ENCODE measurements around the gene IKZF2.

IKZF2 gene

DNA sequence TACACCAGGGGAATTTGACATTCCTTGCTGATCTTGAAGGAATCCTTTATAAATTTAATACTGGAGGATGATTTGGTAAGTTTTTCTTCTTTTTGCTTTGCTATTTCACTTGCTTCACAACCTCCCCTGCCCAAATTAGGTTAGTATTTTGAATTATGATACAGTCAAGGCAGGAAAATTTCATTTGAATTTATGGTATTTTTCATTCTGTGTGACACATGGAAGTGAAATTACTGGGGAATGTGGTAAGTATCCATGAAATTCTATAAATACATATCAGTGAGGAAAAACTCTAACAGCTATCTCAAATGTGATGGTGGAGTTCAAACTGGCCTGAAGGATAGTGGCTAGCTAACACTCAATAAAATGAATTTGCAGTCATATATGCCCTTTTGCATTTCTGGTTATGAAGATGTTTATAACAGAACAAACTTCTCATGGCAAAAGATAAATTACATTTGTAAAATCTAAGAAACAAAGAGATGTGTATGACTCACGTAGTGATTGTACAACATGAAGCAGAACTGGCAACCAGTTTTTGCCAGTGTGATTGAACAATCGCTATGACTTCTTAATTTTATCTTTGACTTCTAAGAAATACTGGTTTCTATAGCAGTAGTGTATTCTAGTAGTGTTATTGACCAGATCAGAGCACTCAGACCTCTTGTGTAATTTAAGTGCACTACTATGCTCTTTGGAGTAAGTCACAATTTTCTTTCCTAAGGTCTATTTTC, 152.6 kb downstream of the IKZF2 start:
- no peak for DNase-seq (ENCODE audit: low spot score)

- no peak for DNase-seq (ENCODE audit: low spot score)
Observed at GRCh38 chr2:212997526-212998020, 153.8 kb downstream of the IKZF2 start.

- no peak for DNase-seq (ENCODE audit: low spot score)
Observed at GRCh38 chr2:212995920-212996319, 155.5 kb downstream of the IKZF2 start.

DNA sequence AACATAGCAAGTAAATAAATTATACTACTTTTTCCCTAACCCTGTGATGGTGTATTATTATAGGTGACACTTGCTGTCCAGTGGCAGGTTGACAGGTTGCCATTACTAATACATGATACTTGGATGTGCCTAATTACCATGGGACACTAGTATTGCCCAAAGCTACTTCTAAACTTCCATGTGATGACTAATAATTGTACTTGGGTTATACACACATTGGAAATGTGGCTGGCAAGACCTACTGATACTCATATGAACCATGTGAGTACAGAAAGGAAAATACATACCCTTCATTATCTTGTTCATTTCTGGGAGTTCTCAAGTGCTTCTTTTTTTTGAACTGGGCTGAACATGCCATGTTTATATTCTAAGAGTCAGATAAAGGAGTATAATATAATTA, 156.4 kb downstream of the IKZF2 start:
- no peak for DNase-seq (ENCODE audit: low spot score)

GRCh38 chr2:212991120-212991519, 160.3 kb downstream of the IKZF2 start:
- no peak for DNase-seq (ENCODE audit: low spot score)

GRCh38 chr2:212990697-212991096, 160.7 kb downstream of the IKZF2 start:
- DNase-seq (ENCODE audit: low spot score) = no peak

DNA sequence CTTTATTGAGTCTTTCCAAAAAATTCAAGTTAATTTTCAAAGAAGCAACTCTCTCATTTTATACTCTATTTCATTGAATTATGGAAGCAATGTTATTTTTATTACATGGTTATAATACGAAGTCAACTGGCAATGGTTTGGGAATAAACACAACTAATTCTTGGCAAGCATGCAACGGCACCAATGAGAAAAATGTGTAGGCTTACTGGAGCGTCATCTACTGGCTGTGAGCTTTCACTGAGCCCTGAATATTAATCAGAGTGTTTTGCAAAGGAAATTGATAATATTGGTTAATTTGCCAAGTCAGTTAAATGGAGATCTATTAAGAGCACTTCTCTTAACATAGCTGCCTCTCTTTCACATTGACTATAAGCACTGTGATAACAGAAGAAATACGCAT, 163.9 kb downstream of the IKZF2 start:
- no peak for DNase-seq (ENCODE audit: low spot score)

DNA sequence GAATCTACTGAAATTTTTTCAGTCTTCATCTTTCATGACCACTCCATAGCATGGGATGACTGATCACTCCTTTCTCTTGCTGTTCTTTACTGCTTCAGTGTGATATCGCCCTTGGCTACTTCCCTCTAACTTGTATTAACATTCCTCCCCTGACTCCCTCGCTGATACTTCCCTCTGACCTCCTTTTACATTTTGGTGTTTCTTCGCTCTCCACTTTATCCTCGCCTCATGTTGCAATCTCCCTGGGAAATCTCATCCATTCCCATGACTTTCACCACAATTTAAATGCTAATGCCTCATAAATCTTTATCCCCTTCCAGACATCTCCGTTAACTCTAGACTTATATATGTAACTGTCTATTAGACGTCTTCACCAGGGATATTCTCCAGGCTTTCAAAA, 167.3 kb downstream of the IKZF2 start:
- no peak for DNase-seq (ENCODE audit: low spot score)

- no peak for DNase-seq (ENCODE audit: low spot score)
Observed at GRCh38 chr2:212979799-212980198, 171.6 kb downstream of the IKZF2 start.

DNA sequence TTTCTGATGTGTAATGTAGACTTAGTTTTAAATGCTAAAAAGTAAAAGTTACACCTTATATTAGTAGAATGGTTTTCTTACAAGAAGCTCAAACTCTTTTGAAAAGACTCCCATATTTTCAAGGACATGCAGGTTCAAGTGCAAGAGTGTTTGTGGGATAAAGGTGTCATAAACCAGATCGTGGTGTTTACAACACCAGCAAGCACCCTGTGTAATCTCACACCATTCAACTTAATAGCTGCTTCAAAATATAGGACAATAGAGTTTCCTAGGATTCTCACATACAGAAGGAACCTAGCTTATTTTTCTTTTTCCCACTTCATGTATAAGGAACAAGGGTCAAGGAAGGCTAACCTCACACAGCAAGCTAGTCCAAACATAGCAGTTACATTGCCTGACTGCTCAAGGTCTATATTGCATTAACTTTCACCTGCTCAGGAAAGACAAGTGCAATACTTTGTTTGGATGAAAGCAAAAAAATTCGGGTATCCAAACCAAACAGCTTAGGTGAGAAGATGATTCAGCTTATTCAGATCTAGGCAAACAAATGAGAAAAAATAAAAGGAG, 172.3 kb downstream of the IKZF2 start:
- DNase-seq (ENCODE audit: low spot score) = no peak

DNA sequence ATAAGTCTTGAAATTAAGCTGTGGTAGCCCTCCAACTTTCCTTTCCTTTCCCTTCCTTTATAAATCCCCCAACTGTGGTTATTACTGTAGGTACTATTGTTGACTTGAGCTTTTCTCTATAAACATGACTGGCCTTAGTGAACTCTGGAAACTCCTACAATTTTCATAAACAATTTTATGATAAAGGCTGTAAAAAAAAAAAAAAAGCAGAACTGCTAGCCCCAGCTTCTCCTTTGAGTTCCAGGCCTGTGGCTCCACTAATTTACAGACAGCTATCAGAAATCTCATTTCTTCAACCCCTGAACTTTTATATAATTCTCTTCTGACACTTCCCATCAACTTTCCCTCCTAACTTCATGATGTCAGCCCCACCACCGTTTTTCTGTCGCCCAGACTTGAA, 174.3 kb downstream of the IKZF2 start:
- no peak for DNase-seq (ENCODE audit: low spot score)

- DNase-seq (ENCODE audit: low spot score) = no peak
Observed at GRCh38 chr2:212975333-212975732, 176.1 kb downstream of the IKZF2 start.

GRCh38 chr2:212974692-212975091, 176.7 kb downstream of the IKZF2 start:
- no peak for DNase-seq (ENCODE audit: low spot score)

DNA sequence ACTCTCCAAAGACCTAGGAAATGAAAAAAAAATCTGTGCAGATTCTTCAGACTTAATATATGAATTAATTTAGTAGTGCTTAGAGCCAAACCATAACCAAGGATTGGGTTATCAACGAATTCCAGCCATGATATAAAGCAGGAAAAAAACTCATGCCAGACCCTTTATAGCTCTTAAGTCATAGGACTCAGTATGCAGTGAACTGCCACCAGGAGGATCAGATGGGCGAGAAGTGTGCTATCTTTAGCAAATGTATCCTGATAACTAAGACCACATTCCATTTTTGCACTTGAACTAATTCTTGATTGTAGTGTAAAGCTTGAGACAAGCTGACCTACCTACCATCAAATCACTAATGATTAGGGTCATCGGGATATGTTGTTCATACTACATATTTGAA, 178.1 kb downstream of the IKZF2 start:
- no peak for DNase-seq (ENCODE audit: low spot score)

- no peak for DNase-seq (ENCODE audit: low spot score)
Observed at GRCh38 chr2:212970132-212970531, 181.3 kb downstream of the IKZF2 start.

DNA sequence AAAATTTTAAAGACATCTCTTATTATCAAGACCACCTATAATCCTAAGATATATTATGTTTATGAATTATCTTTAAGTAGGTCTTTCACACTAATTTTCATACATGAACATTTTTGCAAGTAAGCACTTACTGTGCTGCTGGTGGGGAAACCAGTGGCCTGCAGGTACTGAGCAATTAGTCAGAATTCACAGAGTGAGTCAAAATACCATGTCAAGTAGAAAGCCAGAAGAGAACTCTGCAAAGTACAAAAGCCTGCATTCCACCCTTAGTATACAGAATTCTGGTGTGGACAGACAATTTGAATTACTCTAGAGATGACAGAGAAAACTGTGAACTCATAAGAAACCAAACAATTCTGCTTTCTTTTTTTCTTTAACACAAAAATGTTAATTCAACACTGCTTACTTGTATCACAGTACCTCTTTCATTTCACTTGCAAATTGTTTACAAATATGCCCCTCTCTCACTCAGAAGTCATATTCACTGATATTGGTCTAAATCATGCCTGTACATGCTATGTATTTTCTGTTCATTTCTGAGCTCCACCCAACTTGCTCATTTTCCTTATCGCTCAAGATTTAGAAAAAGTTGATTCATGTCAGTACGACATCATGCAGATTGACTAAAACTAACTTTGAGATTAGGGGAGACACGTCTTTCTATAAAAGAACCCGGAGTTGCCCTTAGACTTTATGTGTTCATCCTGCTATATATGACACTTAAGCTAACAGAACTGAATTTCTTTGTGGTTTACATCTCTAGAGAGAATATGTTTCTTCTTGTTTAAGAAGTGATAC, 182.9 kb downstream of the IKZF2 start:
- no peak for DNase-seq (ENCODE audit: low spot score)

DNA sequence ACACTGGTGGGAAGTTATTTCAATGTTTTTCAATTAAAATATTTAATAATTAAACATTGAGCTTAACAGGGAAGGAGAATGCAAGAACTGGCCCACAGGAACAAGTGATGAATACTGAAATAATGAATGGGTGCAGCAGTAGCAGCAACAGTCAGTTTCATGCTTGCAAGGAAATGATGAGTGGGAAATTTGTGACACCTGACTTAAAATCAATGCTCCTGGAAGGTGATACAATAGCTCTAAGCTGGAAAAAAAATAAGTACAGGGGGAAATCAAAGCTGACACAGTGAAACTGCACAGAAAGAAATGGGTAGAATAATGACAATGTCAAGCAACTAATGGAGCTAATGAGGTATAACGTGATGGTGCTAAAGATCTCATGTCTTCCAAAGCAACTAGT, 184.5 kb downstream of the IKZF2 start:
- DNase-seq (ENCODE audit: low spot score) = no peak

GRCh38 chr2:212962691-212963090, 188.7 kb downstream of the IKZF2 start:
- no peak for DNase-seq (ENCODE audit: low spot score)

- no peak for DNase-seq (ENCODE audit: low spot score)
Observed at GRCh38 chr2:212961255-212961654, 190.2 kb downstream of the IKZF2 start.

GRCh38 chr2:212960336-212960735, 191.1 kb downstream of the IKZF2 start:
- DNase-seq (ENCODE audit: low spot score) = no peak

DNA sequence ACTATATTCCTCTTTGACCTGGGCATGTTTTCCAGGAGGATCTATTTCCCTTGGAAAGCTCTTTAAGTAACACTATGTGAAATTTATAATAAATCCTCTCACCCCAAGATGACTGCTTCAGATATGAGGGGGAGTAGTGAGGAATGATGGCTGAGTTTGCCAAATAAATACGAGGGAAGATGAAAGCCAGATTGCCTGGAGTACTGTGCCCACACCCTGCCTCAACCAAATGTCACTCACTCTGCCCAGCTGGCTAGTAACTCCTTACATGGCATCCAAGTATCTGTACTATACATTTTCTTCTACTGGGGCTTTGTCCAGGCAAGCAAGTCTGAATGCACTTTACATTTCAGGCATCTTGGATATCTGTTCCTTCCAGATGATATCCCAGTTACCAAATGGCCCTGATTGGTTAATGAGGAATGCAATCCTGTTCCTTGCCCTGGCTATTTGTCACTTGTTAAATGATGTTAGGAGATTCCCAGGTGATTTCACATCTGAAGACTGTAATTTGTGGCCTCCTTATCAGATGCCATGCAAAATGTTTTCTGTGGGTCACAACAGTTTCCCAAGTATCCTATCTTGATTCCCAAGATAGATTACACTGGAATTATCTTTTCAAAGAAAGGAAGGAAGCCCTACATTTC, 191.8 kb downstream of the IKZF2 start:
- no peak for DNase-seq (ENCODE audit: low spot score)

DNA sequence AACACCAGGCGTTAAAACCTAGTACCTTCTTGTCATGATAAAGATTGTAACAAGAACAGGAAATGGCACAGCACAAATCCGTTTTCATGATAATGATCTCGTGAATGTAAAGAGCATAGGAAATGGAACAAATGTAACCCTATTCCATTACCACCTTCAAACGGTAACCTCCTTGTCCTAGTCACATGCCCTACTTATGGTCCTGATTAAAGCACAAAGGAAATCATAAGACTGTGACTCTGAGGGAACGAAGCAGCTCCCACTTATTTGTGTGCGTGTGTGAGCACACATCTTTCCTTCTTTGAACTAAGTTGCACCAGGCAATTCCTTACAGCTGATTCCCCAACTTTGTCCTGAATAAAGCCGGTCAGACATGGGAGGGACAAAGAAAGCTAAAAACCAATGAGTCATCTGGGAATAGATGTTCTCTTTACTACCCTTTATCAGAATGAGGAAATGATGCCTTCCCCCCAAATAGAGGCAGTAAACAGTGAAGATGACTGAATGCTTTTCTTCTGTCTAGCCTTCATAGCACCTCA, 192.6 kb downstream of the IKZF2 start:
- no peak for DNase-seq (ENCODE audit: low spot score)

Data from cerebellar cortex (tissue), 1 donor.